DLD1 (cell line): ENCODE data around the gene LAS1L.
"Not testable (repeated sequence)": the region's sequence is repeated elsewhere in the genome, so short reads cannot be mapped to it uniquely, and the experiment has no call there.

Experiments used
- in situ Hi-C: cut with HindIII; loops from 2 replicates; pipeline ENCODE4 v1.10.0; 2017; ENCODE audit warnings: low sequenced_read_pairs

Gene LAS1L

GRCh38 chrX:65534450-65535292 lies at the start of gene LAS1L:
TSS of gene LAS1L (minus strand) at chrX:65534787. CDS start at chrX:65534715, 72 bp downstream.
- in situ Hi-C loops = no loop called here

- in situ Hi-C loops = no loop called here
Observed at GRCh38 chrX:65582450-65583082, 48.0 kb upstream of the LAS1L start.

GRCh38 chrX:65581661-65582339 lies 47.2 kb upstream of the LAS1L start:
- in situ Hi-C loops = no loop called here

- in situ Hi-C loops = no loop called here
Observed at GRCh38 chrX:65578346-65578745, 43.8 kb upstream of the LAS1L start.

GRCh38 chrX:65576160-65576559 lies 41.6 kb upstream of the LAS1L start:
- in situ Hi-C loops = no loop called here

- in situ Hi-C loops = no loop called here
Observed at GRCh38 chrX:65575022-65575421, 40.4 kb upstream of the LAS1L start.

- in situ Hi-C loops = no loop called here
Observed at GRCh38 chrX:65574356-65574755, 39.8 kb upstream of the LAS1L start.

GRCh38 chrX:65572971-65573370 lies 38.4 kb upstream of the LAS1L start:
- in situ Hi-C loops = no loop called here

- in situ Hi-C loops = not testable (repeated sequence)
Observed at GRCh38 chrX:65562850-65563249, 28.3 kb upstream of the LAS1L start.

- in situ Hi-C loops = no loop called here
Observed at GRCh38 chrX:65551489-65552339, 17.1 kb upstream of the LAS1L start.

GRCh38 chrX:65551086-65551485 lies 16.5 kb upstream of the LAS1L start:
- in situ Hi-C loops = no loop called here

GRCh38 chrX:65545456-65545855 lies 10.9 kb upstream of the LAS1L start:
- in situ Hi-C loops = no loop called here

- in situ Hi-C loops = no loop called here
Observed at GRCh38 chrX:65537229-65537628, 2.6 kb upstream of the LAS1L start.

- in situ Hi-C loops = no loop called here
Observed at GRCh38 chrX:65536291-65536690, 1.7 kb upstream of the LAS1L start.

GRCh38 chrX:65532016-65532415 lies 2.6 kb downstream of the LAS1L start:
- in situ Hi-C loops = no loop called here

- in situ Hi-C loops = no loop called here
Observed at GRCh38 chrX:65528705-65529340, 5.8 kb downstream of the LAS1L start.

- in situ Hi-C loops = no loop called here
Observed at GRCh38 chrX:65528293-65528692, 6.3 kb downstream of the LAS1L start.

GRCh38 chrX:65524139-65524538 lies 10.4 kb downstream of the LAS1L start:
- in situ Hi-C loops = no loop called here

- in situ Hi-C loops = no loop called here
Observed at GRCh38 chrX:65522739-65523372, 11.7 kb downstream of the LAS1L start.

- in situ Hi-C loops = not testable (repeated sequence)
Observed at GRCh38 chrX:65519530-65519929, 15.1 kb downstream of the LAS1L start.
